Common myeloid progenitor, CD34-positive (primary cell): ENCODE results near the gene SORBS2.

Experiments
- CTCF ChIA-PET: fragments of 350-600 bp; sonication (Branson Sonifier 250); formaldehyde crosslinking; loops from one replicate; lab custom pipeline; 2021; ENCODE audit warnings: antibody characterized with exemption; lab: Charles Lee
- POLR2A ChIA-PET: fragments of 350-600 bp; sonication (Branson Sonifier 250); formaldehyde crosslinking; loops from one replicate; lab custom pipeline; 2021; ENCODE audit warnings: antibody characterized with exemption; lab: Charles Lee
- DNase-seq, 3 donors: peaks; one replicate each; pipeline versions ENCODE4 v3.0.0 to v3.0.0-alpha.2; 2013
- H3K27ac ChIP-seq, 2 experiments: 1 replicate in 1 of 2; 2 replicates in 1 of 2; pipeline ENCODE4 v1.7.0; 2013; ENCODE audit warnings: inconsistent platforms in 2 of 2, low read length in 2 of 2, mild to moderate bottlenecking in 2 of 2, low read depth in 1 of 2, moderate library complexity in 1 of 2; ENCODE audit not compliant: severe bottlenecking in 2 of 2, insufficient read depth in 1 of 2, poor library complexity in 1 of 2
- H3K27me3 ChIP-seq, 5 experiments: replicated peaks in 2 of 5; 1 replicate in 3 of 5; 2 replicates in 2 of 5; pipeline versions ENCODE4 v1.6.1 to v1.7.0; 2013; ENCODE audit warnings: low read length in 4 of 5, mild to moderate bottlenecking in 2 of 5, moderate library complexity in 2 of 5, inconsistent platforms in 1 of 5; ENCODE audit not compliant: insufficient read depth in 5 of 5, control insufficient read depth in 4 of 5
- H3K36me3 ChIP-seq, 4 experiments: 1 replicate in 2 of 4; 2 replicates in 2 of 4; pipeline versions ENCODE4 v1.6.1 to v1.7.0; 2013; ENCODE audit warnings: low read length in 3 of 4, control low read depth in 1 of 4, mild to moderate bottlenecking in 1 of 4; ENCODE audit not compliant: control insufficient read depth in 4 of 4, insufficient read depth in 4 of 4
- H3K4me1 ChIP-seq, 4 experiments: 1 replicate in 3 of 4; 2 replicates in 1 of 4; pipeline versions ENCODE4 v1.6.1 to v1.7.1; 2013; ENCODE audit warnings: low read length in 3 of 4, mild to moderate bottlenecking in 3 of 4, control low read depth in 1 of 4, inconsistent platforms in 1 of 4, moderate library complexity in 1 of 4; ENCODE audit not compliant: control insufficient read depth in 4 of 4, insufficient read depth in 4 of 4; ENCODE audit errors: control extremely low read depth in 1 of 4
- H3K4me3 ChIP-seq, 7 experiments: 1 replicate in 4 of 7; 2 replicates in 3 of 7; pipeline versions ENCODE4 v1.5.1 to v1.7.0; 2013; ENCODE audit warnings: mild to moderate bottlenecking in 7 of 7, low read length in 6 of 7, moderate library complexity in 6 of 7, inconsistent platforms in 2 of 7, low read depth in 2 of 7, control low read depth in 1 of 7; ENCODE audit not compliant: insufficient read depth in 4 of 7, control insufficient read depth in 1 of 7; ENCODE audit errors: extremely low read depth in 1 of 7
- H3K9me3 ChIP-seq, 5 experiments: 1 replicate in 4 of 5; 2 replicates in 1 of 5; pipeline versions ENCODE4 v1.6.1 to v1.7.1; 2013; ENCODE audit warnings: low read length in 4 of 5, mild to moderate bottlenecking in 2 of 5, inconsistent platforms in 1 of 5, low read depth in 1 of 5, moderate library complexity in 1 of 5; ENCODE audit not compliant: control insufficient read depth in 4 of 5, insufficient read depth in 2 of 5; ENCODE audit errors: control extremely low read depth in 1 of 5
- WGBS: methylation state at CpG from one replicate; pipeline ENCODE4 v1.1.5; 2013; ENCODE audit not compliant: insufficient coverage; 5-methylcytosine and 5-hydroxymethylcytosine counted together

SORBS2 gene

DNA sequence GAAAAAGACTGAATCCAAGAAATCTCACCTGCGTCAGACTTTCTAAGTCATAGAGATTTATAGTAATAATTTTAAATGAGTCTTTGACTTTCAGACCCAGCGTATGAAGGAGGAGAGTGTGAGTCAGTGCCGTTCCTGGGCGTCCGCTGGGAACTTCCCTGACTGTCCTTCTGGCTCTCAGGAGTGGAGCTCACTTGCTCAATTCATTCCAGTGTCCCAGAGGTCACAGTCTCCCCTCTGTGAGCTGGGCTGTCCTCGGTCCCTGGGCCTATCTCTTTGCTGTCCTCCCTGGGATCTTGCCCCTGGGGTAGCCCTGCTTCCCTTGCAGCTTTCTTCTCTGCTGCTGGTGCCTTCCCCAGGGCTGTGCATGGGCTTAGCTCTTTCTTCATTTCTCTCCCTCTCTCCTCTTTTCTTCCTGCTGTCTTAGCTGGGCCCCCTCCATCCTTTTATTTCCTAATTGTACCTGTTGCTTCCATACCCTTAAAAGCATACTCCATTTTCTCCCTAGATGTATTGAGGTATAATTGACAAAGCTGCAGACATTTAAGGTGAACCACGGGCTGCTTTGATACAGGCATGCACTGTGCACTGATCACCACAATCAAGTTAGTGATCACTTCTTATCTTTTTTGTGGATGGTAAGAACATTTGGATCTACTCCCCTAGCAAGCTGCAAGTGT is 11.6 kb downstream of the SORBS2 start:
- no peaks in the 10 kb centered on the region for H3K4me1 ChIP-seq
- H3K9me3 ChIP-seq = no peaks in the 10 kb centered on the region
- DNase-seq = no peak
- ChIA-PET CTCF (no interaction called here), POLR2A (no interaction called here)
- H3K4me3 ChIP-seq = no peak overlapping the region
- H3K36me3 ChIP-seq = no peaks in the 10 kb centered on the region
- whole genome bisulfite sequencing = 100% methylated on average over 3 of the region's 7 CpGs
- no peaks in the 10 kb centered on the region for H3K27me3 ChIP-seq
- H3K27ac ChIP-seq = no peak overlapping the region

DNA sequence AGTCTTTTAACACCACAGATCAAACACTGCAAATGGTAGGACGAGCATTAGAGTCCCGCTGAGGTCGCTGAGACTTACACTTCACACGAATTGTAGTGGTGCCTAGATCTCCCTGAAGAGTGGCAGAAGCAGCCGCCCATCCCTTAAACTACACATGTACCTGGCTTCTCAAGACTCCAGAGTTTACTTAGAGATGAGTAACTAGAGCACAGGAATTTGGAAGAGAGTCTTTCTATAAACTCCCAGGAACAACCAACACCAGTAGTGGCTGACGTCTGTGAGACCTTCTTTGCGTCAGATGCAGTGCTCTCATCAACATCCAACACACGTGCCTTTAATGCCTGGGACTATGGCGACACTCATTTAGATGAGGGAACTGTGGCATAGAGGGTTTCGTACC is 12.6 kb downstream of the SORBS2 start:
- CTCF ChIA-PET = no interaction called here
- 91% methylated on average over 9 of the region's 10 CpGs for WGBS

DNA sequence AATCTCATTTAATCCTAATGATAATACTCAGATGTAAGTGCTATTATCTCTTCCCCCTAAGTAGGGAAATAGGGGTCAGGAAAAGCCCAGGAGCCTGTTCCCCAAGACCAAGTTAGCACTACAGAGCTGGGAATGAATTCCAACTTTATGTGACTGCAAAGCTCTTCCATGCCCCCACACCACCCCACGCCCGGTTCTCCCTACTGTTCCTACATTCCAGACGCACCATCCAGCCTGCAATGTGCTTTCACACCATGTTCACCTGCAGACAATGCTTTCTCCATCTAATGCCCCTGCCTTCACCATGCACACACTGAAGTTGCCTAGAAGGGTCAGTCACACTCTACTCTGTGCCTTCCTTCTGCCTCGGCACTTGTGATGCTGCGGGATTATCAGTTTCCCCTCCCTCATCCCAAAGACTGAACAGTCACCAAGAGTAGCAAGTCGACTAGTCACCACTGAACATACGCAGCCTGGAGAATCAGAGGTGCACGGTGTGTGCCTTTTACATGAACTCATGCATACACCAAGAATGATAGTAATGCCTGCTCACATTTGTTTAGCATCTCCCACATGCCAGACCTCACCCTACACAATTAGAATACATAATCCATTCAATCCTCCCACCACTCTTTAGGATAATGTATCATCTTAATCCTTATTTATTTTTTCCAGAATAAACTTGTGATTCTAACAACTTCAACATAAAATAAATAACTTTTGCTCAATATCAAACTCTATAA is 14.2 kb downstream of the SORBS2 start:
- WGBS = 87% methylated on average over 7 of the region's 8 CpGs
- ChIA-PET POLR2A (no interaction called here), CTCF (no interaction called here)
- no peak overlapping the region for H3K27ac ChIP-seq
- DNase-seq = no peak
- H3K36me3 ChIP-seq = no peaks in the 10 kb centered on the region
- no peaks in the 10 kb centered on the region for H3K27me3 ChIP-seq
- no peaks in the 10 kb centered on the region for H3K4me1 ChIP-seq
- no peaks in the 10 kb centered on the region for H3K9me3 ChIP-seq
- H3K4me3 ChIP-seq = no peak overlapping the region

More for the DNA sequence above, 12.6 kb downstream of the SORBS2 start:
- Histone ChIP-seq H3K27ac (no peak overlapping the region), H3K36me3 (no peaks in the 10 kb centered on the region), H3K27me3 (no peaks in the 10 kb centered on the region), H3K4me1 (no peaks in the 10 kb centered on the region), H3K9me3 (no peaks in the 10 kb centered on the region), H3K4me3 (no peak overlapping the region)
- DNase-seq = no peak
- POLR2A ChIA-PET = no interaction called here

DNA sequence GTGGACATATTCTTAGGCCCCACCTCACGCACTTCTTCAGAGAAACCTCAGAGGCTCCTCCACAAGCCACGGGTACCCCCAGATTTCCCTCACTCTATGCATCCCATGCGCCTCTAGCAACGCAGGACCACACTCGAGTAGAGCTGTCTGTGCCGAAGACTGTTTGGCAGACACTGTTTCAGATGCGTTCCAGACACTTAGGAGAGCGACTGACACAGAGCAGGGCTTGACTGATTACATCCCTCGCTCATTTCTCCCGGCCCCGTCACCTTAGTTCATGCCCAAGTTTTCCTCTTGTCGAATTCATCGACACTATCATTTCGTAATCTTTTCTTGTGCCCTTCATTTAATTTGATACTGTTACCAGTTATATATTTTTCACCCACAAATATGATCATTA is 15.0 kb downstream of the SORBS2 start:
- Histone ChIP-seq H3K4me1 (no peaks in the 10 kb centered on the region), H3K9me3 (no peaks in the 10 kb centered on the region), H3K36me3 (no peaks in the 10 kb centered on the region), H3K27me3 (no peaks in the 10 kb centered on the region), H3K27ac (no peak overlapping the region), H3K4me3 (no peak overlapping the region)
- no peak for DNase-seq
- POLR2A ChIA-PET = no interaction called here
- 99% methylated on average over 13 of the region's 14 CpGs for WGBS
- CTCF ChIA-PET = no interaction called here

DNA sequence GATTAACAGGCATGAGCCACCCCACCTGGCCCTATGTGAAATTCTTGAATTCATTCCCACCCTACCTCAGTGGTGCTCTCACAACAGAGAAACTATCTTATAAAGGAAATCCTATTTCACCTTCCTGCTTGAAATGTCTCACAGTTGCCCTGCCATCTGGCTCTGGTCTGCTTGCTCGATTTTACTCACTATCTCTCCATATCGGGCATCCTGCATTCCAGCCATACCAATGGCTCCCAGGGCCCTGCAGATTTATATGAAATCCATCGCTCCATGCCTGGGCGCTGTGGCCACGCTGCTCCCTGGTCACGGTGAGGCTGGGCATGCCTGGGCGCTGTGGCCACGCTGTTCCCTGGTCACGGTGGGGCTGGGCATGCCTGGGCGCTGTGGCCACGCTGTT is 15.8 kb downstream of the SORBS2 start:
- H3K27ac ChIP-seq = no peak overlapping the region
- 92% methylated on average over 6 of the region's 11 CpGs for WGBS
- H3K4me1 ChIP-seq = no peaks in the 10 kb centered on the region
- CTCF ChIA-PET = no interaction called here
- no peaks in the 10 kb centered on the region for H3K27me3 ChIP-seq
- no peak for DNase-seq
- H3K9me3 ChIP-seq = no peaks in the 10 kb centered on the region
- H3K36me3 ChIP-seq = no peaks in the 10 kb centered on the region
- no peak overlapping the region for H3K4me3 ChIP-seq
- POLR2A ChIA-PET = no interaction called here

DNA sequence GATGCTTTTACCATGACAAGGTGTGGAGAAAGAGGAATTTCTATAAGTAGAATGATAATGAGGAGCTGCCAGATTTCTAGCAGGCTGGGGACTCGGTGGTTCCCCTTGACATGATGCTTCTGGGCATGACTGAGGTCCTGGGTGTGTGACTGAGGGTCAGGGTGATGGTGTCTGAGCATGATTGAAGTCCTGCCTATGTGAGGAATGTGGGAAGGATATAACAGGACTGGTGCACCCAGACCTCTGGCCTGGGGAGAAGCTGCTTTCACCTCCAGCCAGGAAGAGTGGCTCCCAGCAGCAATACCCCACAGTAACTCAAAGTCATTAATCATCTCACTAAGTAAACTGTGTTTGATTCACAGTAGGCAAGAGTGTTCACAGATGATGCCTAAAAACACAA is 17.4 kb downstream of the SORBS2 start:
- Histone ChIP-seq H3K27ac (no peak overlapping the region), H3K27me3 (no peaks in the 10 kb centered on the region), H3K36me3 (no peaks in the 10 kb centered on the region), H3K9me3 (no peaks in the 10 kb centered on the region), H3K4me3 (no peak overlapping the region), H3K4me1 (no peaks in the 10 kb centered on the region)
- POLR2A ChIA-PET = no interaction called here
- CTCF ChIA-PET = no interaction called here
- WGBS = 100% methylated on average over 1 of the region's 1 CpG
- DNase-seq = no peak

DNA sequence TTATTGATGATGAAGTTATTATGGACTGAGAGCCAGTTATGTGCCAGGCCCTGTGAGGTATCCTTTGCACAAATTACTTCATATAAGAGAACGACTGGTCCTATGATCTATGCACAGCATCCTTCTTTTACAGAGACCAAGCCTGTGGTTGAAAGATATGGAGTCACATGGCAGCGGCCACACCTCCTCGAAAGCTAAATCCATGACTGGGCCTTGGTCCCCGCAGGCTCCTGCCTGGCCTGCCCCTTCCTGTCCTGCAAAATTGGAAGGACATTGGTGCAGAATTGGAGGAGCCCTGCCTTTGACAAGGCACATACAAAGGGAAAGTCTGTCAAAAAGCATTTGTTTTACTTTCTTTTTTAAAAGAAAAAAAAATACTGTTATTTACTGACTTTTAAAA is 18.3 kb downstream of the SORBS2 start:
- ChIA-PET CTCF (no interaction called here), POLR2A (no interaction called here)
- Histone ChIP-seq H3K27ac (no peak overlapping the region), H3K36me3 (no peaks in the 10 kb centered on the region), H3K4me3 (no peak overlapping the region), H3K9me3 (no peaks in the 10 kb centered on the region), H3K27me3 (no peaks in the 10 kb centered on the region), H3K4me1 (no peaks in the 10 kb centered on the region)
- WGBS = 95% methylated on average over 3 of the region's 4 CpGs
- DNase-seq = no peak
